NCI-H1092 treated with DMSO at 0.1 percent for 48 hours (cell line): ENCODE results near the gene ATP13A3.

Source experiments
- DNase-seq: peaks from one replicate; lab custom pipeline; 2025; lab: John Stamatoyannopoulos, UW

The ATP13A3 gene

DNA sequence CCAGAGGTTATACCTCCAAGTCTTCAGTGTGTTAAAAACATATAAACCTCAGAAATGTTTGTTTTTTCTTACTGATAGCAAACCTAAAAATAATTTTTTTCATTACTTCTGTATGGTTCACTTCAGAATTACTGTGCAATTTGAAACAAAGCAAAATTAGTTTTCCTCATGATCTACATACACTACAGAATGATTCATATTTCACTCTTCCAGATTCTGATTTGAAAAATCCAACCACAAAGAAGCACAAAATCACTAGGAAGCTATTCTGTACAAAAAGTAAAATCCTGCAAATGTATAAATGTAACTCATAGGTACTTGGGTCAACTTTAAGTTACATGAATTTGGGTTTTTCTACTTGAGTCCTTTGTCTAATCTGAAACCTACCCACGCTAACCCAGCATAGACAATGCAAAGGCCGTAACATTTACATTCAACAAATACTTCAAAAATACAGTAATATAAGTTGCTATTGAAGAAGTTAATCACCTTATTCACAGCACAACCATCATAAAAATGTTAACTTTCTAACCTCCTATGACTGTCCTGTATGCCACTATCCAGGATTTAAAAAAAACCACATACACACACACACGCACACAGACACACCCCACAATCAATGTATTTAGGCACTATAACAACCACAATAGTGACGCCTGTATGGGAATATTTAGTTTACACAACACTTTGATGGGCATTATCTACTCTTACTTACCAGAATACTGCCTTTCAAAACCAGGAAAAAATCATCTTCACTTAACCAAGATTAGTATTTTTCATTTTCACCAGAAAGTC, 11.5 kb downstream of the ATP13A3 start:
- no peak for DNase-seq

DNA sequence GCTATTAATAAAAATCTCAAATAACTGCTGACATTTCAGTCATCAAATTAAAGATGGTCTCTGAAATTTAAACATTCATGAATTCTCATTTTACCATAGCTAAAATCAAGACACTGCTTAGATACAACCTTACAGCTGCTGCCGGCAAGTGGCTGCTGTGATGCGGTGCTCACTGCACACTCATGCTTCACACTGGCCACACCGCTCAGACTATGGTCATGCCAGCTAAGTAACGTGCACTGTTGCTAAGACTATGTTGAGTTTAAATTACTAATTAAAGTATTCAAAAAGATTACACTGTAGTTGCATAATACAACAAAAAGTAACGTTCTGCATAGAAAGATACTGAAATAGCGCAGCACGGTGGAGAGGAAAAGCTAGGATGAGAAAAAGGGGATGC, 12.1 kb downstream of the ATP13A3 start:
- no peak for DNase-seq

DNA sequence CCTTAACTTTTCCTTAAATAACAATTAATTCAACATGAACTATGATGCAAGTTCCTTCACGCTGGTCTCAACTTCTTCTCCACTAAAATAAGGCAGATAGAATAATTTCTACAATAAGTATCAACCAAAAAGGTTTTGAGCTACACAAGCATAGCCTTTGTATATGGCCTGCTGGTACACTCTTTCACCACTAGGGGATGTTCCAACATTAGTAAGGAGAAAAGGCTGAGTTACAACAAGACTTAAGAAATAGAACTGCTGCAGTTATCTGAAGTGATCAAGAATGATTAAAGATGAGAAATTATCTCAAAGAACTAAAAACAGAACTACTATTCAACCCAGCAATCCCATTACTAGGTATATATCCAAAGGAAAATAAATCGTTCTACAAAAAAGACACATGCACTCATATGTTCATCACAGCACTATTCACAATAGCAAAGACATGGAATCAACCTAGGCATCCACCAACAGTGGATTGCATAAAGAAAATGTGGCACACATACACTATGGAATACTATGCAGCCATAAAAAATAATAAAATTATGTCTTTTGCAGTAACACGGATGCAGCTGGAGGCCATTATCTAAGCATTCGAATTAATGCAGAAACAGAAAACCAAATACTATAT, 14.4 kb downstream of the ATP13A3 start:
- DNase-seq = peak; percentile 58

DNA sequence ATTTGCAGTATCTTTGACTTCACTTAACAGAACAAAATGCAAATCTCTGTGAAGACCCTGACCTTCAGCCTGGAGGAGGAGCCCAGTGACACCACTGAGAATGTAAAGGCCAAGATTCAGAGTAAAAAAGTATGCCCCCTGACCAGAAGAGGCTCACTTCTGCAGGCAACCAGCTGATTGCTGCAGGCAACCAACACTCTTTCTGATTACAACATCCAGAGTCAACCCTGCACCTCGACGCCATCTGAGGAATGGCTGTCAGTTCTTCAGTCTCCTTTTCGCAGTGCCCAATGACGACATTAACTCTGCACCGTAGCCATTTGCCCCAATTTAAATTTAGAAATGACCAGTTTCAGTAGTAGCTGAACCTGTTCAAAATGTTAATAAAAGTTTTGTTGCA, 14.9 kb downstream of the ATP13A3 start:
- DNase-seq = no peak

DNA sequence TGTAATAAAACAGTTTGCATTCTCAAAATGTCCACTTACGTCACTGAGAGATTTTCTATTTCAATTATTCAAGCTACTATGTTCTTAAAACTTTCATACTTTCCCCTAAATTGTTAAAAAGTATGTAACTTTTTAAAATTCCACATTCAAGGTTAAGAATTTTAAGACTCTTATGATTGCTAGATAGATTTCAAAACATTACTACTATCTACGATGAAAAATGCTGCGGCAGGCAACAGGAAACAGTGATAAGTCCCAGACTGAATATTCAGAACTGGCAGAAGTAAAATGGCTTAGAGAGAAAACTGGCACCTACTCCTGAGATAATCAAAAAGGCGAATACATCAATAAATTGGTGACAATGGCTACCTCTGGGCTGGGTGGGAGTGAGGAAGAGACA, 16.2 kb downstream of the ATP13A3 start:
- DNase-seq = no peak

DNA sequence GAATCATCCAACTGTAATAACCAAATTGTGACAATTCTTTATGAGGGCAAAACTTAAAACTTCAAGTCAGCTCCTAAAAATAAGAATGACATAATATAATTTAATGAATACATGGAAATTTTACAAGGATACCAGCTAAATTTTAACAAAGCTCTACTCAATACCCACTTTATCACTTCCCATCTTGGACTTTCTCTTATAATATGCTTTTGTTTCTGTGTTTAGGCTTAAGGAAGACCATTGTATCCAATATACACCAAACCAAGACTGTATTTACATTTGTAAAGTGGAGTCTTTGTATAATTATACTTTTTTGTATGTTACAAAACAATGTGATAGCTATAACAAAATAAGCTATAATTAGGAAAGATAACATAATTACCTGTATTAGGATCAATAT, 16.8 kb downstream of the ATP13A3 start:
- DNase-seq = no peak

DNA sequence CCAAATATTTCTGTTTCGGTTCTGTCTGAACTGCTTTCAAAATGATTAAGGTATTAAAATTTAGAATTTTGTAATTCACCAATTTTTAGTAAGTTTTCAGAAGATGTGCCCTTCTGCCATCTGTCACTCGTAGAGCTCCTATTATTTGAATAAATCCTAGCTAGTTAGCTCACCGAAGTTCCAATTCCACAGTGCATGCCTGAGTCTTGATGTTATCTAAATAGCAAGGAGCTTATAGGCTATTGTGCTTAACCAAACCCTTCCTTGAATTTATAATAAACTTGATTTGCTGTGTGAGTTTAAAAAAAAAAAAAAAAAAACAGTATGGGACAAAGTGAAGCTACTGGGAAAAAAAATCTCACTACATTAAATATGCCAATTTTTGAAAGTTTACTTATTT, 18.7 kb downstream of the ATP13A3 start:
- DNase-seq = no peak

DNA sequence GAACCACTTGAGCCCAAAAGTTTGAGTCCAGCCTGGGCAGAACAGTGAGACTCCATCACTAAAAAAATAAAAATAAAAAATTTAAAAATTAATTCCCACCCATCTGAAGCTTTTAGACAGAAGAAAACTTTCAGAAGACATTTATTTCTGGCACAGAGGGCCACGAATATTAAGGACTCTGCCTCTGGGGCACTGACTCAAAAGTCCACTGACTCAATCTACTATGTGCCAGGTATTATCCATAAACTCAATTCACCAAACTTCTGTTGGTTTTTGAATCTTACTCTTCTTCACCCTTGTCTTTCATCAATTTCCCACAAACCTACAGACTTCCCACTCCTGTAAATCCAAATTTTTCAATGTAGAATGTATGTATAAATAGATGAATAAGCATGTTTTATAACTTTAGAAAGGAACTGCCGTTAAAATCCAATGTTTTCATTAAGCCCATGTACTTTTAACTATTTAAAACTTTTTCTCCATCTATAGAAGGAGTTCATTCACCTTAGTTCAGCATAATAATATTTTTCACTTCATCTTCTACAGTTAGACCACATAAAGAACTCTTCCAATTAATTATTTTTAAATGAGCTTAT, 19.9 kb downstream of the ATP13A3 start:
- DNase-seq = no peak

DNA sequence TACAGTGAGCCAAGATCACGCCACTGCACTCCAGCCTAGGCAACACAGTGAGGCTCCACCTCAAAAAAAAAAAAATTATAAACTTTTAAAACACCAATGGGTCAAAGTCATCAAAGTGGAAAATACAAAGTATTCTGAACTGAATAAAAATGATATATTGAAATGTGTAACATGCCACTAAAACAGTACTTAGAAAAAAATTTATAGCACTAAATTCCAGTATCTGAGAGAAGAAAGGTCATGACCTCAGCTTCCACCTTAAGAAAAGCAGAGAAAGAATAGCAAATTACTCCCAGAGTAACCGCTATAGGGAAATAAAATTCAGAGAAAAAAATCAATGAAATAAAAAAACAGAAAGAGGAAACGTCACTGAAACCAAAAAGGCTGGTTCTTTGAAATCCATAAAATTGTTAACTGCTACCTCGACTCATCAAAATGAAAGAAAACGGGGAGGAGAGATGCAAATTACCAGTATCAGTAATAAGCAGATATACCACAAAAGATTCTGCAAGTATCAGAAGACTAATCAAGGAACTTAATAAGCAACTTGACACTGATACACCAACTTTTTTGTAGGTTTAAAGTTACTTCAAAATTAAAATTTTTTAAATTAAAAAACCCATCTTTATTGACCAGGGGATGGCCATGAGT, 20.8 kb downstream of the ATP13A3 start:
- DNase-seq = no peak

DNA sequence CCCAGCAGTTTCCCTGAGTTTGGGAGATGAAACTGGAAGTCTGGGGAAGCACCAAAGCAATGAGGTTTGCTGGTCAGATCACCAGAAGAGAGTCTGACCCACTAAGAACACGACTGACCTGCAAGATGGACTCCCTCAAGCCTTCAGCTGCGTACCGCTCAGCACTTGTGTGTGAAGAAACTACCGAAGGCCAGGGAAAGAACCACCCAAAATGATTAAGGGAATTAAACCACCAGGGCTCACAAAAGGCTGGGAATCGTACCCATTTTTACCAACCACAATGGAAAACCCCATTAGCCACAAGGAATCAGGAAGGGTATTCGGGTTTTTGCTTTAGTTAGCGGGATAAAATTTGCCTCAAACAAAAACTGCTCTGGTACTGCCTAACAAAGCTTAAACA, 21.6 kb downstream of the ATP13A3 start:
- no peak for DNase-seq

DNA sequence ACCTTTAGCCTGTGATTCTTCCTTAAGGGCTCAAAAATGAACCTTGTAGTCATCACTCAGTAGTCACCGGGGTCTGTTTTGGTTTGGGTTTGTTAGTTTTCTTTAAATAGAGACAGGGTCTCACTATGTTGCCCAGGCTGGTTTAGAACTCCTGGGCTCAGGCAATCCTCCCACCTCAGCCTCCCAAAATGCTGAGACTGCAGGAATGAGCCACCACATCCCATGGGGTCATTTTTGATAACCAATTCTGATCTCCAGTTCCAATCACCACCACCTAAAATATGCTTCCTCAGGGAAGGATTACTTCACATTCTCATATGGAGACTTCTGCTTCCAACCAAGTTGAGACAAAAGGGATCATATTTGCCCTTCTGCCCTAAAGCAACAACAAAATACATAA, 22.1 kb downstream of the ATP13A3 start:
- no peak for DNase-seq

DNA sequence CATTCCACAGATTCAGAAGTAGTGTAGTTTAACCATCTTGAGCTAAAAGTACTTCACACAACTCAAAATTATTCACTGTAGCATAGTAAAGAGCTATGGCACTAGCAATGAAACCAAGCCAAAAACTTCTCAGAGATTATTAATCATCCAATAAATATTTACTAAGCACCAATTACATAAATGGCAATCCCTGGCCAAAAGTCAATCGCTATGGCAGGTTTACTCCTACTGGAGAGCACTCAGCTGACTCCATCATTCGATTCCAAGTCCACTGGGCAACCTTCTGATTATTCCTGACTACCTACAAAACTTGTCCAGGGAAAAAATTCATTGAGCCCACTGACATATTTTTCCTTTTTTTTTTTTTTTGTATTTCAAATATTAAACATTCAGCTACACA, 23.9 kb downstream of the ATP13A3 start:
- no peak for DNase-seq

DNA sequence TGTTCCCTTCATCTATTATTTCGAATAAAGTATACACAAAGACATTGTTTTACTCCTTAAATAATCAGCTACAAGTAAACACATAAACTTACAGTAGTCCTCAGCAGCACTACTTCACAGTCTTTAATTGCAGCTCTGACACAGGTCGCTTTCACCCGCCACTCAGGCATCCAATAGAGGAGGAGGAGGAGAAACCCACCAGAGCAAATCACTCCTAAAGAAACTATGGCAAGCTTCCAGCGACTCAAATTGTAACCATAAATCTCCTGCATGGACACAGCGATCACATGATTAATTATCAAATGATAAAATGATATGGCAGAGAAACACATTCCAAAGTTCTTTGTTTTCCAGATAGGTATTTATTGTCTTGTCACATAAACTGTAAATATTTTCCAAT, 26.2 kb downstream of the ATP13A3 start:
- no peak for DNase-seq

DNA sequence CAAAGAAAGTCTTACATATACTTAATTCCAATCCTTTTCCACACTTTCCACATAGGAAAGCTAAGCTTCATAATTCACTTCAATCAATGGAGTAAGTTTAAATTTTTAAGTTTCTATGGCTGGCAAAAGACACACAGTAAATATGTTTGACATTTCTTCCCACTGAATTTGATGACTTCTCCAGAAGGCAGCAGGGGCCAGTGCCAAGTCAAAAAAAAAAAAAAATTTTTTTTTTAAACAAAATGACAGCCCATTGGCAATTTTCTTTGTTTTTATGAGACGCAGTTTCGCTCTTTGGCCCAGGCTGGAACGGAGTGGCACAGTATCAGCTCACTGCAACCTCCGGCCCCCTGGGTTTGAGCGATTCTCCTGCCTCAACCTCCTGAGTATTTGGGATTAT, 28.7 kb downstream of the ATP13A3 start:
- no peak for DNase-seq

DNA sequence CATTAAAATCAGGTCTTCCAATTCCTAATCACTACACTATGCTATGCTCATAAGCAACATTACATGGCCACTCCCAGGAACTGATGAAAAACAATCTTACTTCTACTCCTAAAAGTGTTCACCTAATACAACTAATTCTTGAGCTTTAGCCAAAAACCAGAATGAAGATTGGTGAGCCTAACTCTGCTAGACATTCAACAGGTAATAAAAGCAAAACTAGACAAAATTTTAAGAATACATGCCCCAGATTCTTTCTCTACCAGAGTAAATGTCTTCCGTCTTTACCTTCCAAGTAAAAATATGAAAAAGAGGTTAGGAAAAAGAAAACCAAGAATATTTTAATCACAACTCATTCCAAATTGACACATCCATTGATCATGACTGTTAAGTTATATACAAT, 31.3 kb downstream of the ATP13A3 start:
- no peak for DNase-seq

DNA sequence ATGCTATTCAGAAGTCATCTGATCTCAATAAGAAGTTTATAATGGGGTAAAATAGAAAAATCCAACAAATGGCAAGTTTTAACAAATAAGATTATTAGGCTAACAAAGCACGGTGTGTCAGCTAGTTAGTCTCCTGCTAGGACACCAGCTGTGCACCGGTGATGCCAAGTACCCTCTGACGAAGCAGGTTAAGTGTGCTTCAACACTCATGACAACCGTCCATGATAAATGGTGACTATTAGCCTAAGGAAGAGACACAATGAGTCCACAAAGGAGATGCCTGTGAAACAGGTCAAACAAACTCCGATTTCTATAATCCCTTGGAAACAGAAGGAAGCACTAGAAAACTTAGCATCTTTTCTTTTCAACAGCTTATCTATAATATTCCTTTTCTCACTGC, 36.5 kb downstream of the ATP13A3 start:
- DNase-seq = peak; percentile 55

DNA sequence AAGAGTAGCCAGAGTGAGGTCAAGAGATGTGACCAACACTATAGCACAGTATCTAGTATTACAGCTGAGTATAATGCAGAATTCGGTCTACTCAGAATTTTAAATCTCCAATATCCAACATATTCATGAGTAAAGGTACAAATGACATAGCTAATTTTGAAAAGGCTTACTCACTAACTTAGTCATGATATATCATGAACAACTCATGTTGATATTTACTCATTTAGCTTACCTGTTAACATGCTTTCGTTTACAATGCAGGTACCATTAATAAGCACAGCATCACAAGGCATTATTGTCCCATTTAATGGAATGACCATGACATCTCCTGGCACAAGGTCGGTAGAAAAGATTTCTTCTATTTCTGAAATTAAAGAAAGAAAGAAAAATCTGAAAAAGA, 36.9 kb downstream of the ATP13A3 start:
- DNase-seq = no peak

DNA sequence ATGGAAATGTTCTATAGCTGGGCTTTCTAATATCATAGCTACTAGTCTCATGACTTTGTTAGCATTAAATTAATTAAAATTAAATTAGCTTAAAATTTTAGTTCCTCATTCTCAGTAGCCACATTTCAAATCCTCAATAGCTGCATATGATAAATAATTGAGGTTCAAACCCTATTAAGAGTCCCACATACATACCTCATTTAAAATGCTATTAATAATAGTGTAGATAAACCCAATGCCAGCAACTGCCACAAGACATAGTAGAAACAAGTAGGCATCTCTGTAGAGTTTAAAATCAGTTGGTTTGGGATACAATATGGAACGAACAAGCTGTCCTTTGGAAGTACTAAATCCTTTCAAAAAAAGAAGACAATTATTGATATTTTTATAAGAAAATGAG, 39.1 kb downstream of the ATP13A3 start:
- DNase-seq = no peak

DNA sequence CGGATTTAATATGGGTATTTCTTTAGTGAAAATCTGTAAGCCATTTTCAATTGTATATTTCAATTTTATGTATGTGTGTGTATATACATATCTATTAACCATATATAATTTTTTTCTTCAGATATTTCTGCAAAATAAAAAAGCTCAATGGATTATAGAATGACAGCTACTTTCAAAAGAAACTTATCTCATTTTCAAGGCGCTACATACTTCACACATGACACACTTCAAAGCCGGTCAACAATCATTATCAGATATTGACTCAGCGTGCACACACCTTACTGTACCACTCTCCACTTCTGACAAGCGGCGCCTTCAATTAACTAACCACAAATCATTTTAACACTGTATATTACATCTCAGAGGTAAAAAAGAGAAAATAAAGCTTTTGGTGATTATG, 39.6 kb downstream of the ATP13A3 start:
- DNase-seq = peak; percentile 12

DNA sequence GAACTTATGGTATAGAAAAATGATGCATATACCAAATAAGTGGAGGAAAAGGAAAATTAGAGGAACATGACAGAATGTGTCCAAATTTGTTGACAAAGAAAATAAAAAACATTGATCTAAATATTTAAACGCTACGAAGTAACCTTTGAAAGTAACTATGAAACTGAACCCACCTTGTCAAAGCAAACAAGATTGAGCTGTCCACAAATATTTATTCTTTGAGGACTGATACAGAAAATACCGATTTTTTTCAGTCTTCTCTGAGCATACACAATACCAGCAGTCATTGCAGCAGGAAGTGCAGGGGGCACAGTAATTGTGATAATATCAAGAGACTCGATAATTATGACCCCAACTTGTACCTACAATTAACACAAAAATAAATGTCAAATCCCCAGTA, 40.0 kb downstream of the ATP13A3 start:
- no peak for DNase-seq

DNA sequence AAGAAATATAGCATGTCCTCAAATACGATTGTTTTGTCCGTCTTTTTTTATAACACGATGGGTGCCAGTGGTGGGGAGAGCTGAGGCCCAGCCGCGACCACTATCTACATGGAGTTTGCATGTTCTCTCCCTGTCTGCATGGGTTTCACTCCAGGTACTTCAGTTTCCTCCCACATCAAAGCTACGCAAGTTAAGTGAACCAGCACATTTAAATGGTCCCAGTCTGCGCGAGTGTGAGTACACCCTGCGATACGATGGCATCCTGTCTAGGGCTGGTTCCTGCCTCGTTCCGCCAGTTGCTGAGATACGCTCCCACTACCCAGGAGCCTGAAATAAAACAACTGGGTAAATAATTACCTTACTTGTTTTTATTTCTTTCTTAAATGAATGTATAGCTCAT, 40.6 kb downstream of the ATP13A3 start:
- DNase-seq = no peak

DNA sequence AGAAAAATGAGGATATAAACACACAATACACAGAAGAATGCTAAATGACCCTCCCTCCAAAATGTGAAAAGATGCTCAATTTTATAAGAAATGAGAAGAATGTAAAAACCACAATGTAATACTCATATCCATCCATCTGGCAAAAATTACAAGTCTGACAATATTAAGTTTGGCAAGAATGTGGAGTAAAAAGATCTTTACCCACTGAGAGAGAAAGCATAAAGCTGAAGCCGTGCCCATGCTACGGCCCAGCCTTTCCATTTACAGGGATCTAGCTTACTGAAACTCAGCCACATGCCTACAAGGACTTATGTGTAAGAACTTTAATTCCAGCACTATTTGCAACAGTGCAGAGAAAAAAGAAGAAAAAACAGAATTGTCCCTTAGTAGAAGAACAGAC, 42.9 kb downstream of the ATP13A3 start:
- no peak for DNase-seq

DNA sequence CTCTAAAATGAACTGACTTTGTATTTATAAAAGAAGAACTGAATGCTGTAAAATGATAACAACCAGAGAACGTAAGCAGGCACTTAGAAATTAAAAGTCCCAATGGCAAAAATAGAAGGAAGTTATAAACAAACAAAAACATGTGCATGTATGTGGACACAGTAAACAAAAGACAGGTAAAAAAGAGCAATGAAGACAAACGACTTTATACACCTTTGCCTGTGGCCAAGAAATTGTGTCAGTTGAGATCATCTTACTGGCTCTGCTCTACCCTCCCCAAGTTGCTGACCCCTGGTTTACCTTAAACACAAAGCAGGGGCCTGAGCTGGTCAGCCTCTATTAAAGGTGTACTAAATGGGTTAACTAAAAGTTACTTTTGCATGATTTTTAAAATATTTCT, 46.0 kb downstream of the ATP13A3 start:
- no peak for DNase-seq
